ENCODE data around the gene FAM184B.

DNA sequence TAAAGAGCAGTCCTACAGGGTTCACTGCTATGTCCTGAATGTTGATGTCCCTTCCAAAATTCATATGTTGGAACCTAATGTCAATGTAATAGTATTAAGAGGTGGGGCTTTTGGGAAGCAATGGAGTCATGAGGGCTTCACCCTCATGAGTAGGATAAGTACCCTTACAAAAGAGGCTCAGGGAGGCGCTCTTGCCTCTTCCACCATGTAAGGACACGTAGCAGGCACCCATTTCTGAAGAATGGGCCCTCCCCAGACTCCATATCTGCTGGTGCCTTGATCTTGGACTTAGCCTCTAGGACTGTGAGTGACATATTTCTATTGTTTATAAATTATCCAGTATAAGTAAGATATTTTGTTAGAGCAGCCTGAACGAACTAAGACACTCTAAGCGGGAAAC lies 151.2 kb downstream of the FAM184B start:
- TF ChIP-seq, protein P1, sequence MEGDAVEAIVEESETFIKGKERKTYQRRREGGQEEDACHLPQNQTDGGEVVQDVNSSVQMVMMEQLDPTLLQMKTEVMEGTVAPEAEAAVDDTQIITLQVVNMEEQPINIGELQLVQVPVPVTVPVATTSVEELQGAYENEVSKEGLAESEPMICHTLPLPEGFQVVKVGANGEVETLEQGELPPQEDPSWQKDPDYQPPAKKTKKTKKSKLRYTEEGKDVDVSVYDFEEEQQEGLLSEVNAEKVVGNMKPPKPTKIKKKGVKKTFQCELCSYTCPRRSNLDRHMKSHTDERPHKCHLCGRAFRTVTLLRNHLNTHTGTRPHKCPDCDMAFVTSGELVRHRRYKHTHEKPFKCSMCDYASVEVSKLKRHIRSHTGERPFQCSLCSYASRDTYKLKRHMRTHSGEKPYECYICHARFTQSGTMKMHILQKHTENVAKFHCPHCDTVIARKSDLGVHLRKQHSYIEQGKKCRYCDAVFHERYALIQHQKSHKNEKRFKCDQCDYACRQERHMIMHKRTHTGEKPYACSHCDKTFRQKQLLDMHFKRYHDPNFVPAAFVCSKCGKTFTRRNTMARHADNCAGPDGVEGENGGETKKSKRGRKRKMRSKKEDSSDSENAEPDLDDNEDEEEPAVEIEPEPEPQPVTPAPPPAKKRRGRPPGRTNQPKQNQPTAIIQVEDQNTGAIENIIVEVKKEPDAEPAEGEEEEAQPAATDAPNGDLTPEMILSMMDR (IDR thresholded peaks at IDR 0.05 in 4 of 5, conservative IDR thresholded peaks at IDR 0.05 in 1 of 5): no peak
- no peak for TF ChIP-seq POLR2A (IDR thresholded peaks at IDR 0.05)

All from gastrocnemius medialis (tissue), 4 donors.